HEK293T (cell line): Measurements from ENCODE around the gene PI4K2A.

ENCODE experiments used
- FOXA1 ChIP-seq: fragments of 450-650 bp; IDR thresholded peaks from 2 replicates; pipeline ENCODE4 v1.6.1; 2016; ENCODE audit warnings: mild to moderate bottlenecking
- FOXK2 ChIP-seq: fragments of 450-650 bp; IDR thresholded peaks from 2 replicates; pipeline ENCODE4 v1.6.1; 2016; ENCODE audit warnings: mild to moderate bottlenecking
- NFRKB ChIP-seq: fragments of 450-650 bp; IDR thresholded peaks from 2 replicates; pipeline ENCODE4 v1.6.1; 2016; ENCODE audit warnings: mild to moderate bottlenecking, moderate library complexity
- SP1 ChIP-seq: fragments of 450-650 bp; IDR thresholded peaks from 2 replicates; pipeline ENCODE4 v1.6.1; 2017
- SUZ12 ChIP-seq: fragments of 450-650 bp; IDR thresholded peaks from 2 replicates; pipeline ENCODE4 v1.6.1; 2016; ENCODE audit warnings: mild to moderate bottlenecking
- TARDBP ChIP-seq: fragments of 450-650 bp; IDR thresholded peaks from 2 replicates; pipeline ENCODE4 v1.6.1; 2016
- ZNF384 ChIP-seq: fragments of 450-650 bp; IDR thresholded peaks from 2 replicates; pipeline ENCODE4 v1.6.1; 2016

DNA sequence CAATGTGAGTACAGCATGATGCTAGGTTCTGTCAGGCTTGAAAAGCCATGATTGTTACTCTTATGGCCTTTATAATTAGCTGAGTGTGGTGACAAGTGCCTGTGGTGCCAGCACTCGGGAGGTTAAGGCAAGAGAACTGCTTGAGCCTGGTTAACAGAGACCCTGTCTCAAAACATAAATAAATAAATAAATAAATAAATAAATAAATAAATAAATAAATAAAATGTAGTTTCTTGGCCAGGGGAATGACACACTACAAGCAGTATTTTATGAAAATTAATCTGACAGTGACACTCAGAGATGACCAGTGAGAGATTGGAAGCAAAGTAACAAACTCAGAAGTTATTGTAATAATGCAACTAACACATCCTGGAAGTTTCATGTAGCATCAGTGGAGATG, 4.9 kb upstream of the PI4K2A start:
- TF ChIP-seq FOXA1: no peak
- TF ChIP-seq SUZ12: no peak
- no peak for TF ChIP-seq NFRKB
- TF ChIP-seq SP1: no peak
- TF ChIP-seq FOXK2: no peak
- TF ChIP-seq TARDBP: no peak
- TF ChIP-seq ZNF384: no peak
